Naive B cell (primary cell): ENCODE data around the gene APBA2. TPM values are rescaled to one million over a fixed set of nuclear protein-coding genes. Genes with fewer than 3 reads are reported as not detected.

ENCODE experiments used
- ATAC-seq, 2 donors: fragments of 150-1000 bp; cut with Tn5 transposase; 2 replicates each; pipeline ENCODE4 v1.10.0; 2021; ENCODE audit warnings: low read depth in 2 of 2, mild to moderate bottlenecking in 2 of 2, moderate library complexity in 2 of 2
- DNase-seq: peaks from one replicate; pipeline ENCODE4 v3.0.0; 2022
- H3K27ac Mint-ChIP-seq, 6 donors: one replicate each; pipeline ENCODE4 v1.8.0; 2020 to 2022; ENCODE audit warnings: mild to moderate bottlenecking in 6 of 6, mixed read lengths in 6 of 6, moderate library complexity in 5 of 6, inconsistent platforms in 2 of 6
- H3K27me3 Mint-ChIP-seq, 3 donors: one replicate each; pipeline ENCODE4 v1.8.0; 2021 to 2022; ENCODE audit warnings: mixed read lengths in 3 of 3, mild to moderate bottlenecking in 1 of 3
- H3K36me3 Mint-ChIP-seq, 2 donors: one replicate each; pipeline ENCODE4 v1.8.0; 2020 to 2022; ENCODE audit warnings: mixed read lengths in 2 of 2, inconsistent platforms in 1 of 2, mild to moderate bottlenecking in 1 of 2
- H3K4me1 Mint-ChIP-seq, 3 donors: one replicate each; pipeline ENCODE4 v1.8.0; 2020 to 2022; ENCODE audit warnings: mixed read lengths in 3 of 3, inconsistent platforms in 1 of 3, mild to moderate bottlenecking in 1 of 3, moderate library complexity in 1 of 3
- H3K4me3 Mint-ChIP-seq, 8 donors: one replicate each; pipeline ENCODE4 v1.8.0; 2020 to 2022; ENCODE audit warnings: mild to moderate bottlenecking in 8 of 8, mixed read lengths in 8 of 8, moderate library complexity in 8 of 8, inconsistent platforms in 2 of 8
- H3K9me3 Mint-ChIP-seq, 7 donors: one replicate each; pipeline ENCODE4 v1.8.0; 2020 to 2022; ENCODE audit warnings: mixed read lengths in 7 of 7, mild to moderate bottlenecking in 5 of 7, inconsistent platforms in 2 of 7, moderate library complexity in 1 of 7
- polyA plus RNA-seq, 6 donors: library from polyadenylated mRNA; unstranded; fragments of 300-500 nt; fragmentation: Illumina TruSeq; gene quantifications; one replicate each; pipeline ENCODE4 v1.2.3, GENCODE V29; 2021; ENCODE audit warnings: low read depth in 6 of 6

The APBA2 gene
- polyA plus RNA-seq, 6 donors from 2014 or later, result 0.30 to 0.36 TPM; not detected in 4

DNA sequence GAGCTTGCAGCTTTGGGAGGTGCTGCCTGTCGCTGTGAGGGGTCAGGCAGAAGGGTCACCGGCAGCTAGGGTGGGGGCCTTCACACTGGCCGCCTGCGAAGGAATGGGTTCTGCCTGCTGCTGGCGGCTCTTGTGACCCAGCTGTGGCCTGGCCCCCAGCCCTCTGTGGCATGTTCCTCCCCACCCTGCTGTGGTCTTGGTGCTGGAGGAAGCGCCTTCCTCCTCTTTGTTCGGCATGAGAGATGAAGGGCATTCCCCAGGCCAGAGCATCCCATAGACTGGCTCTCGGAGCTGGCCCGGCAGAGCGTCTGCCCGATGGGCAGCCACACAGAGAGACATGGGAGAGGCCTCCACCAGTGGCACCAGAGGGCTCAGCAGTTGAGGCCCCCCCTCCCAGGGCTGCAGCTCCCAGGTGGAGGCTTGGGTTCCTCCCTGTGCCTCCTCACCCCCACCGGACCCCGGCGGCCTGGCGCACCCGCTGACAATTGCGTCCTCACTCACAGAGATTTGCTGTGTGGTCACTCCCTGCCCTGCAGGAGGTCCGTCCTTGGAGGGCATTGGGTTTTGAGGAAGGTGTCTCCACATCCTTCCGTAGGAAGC lies 221.6 kb downstream of the APBA2 start:
- no peaks in the 10 kb centered on the region for H3K36me3 Mint-ChIP-seq
- no peaks in the 10 kb centered on the region for H3K9me3 Mint-ChIP-seq
- peaks cover 0 to 8% (median under 1%) of the 10 kb centered on the region in 3 donors for H3K27me3 Mint-ChIP-seq
- DNase-seq (no peak), ATAC-seq (no peak)
- H3K27ac Mint-ChIP-seq, result no peak overlapping the region
- H3K4me3 Mint-ChIP-seq, result peak overlapping the region in 1 of 8 donors; percentile 29
- no peaks in the 10 kb centered on the region for H3K4me1 Mint-ChIP-seq

DNA sequence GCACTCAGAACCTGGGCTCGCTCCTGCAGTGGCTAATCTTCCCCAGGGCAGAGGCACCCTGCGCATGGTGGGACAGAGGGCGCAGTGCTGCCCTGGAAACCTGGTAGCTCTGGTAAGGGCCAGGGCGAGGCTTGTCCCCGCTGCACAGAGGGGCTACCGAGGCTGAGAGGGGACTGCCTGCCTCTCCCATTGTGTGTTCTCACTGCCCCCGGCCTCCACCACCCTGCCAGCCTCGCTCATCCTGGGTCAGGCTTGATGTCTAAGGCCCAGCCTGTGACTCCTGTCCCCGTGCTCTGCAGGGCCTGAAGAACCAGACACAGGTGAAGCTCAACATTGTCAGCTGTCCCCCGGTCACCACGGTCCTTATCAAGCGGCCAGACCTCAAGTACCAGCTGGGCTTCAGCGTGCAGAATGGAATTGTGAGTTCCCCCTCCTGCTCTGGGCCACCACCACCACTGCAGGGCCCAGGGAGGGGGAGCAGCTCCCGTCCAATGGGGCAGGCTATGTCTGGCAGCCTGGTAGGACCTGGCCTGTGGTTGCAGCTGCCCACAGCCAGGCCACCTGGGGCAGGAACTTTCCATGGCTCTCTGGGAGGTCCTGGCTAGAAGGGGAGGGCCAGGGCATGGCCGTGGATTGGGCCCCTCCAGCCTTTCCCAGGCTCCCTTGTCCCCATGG lies 222.3 kb downstream of the APBA2 start:
- DNase-seq (no peak), ATAC-seq (no peak)
- Mint-ChIP-seq H3K4me1 (peaks cover 0 to under 1% (median 0%) of the 10 kb centered on the region in 3 donors), H3K36me3 (no peaks in the 10 kb centered on the region), H3K4me3 (no peak overlapping the region), H3K9me3 (no peaks in the 10 kb centered on the region), H3K27me3 (peaks cover 0 to 15% (median 8%) of the 10 kb centered on the region in 3 donors), H3K27ac (no peak overlapping the region)

DNA sequence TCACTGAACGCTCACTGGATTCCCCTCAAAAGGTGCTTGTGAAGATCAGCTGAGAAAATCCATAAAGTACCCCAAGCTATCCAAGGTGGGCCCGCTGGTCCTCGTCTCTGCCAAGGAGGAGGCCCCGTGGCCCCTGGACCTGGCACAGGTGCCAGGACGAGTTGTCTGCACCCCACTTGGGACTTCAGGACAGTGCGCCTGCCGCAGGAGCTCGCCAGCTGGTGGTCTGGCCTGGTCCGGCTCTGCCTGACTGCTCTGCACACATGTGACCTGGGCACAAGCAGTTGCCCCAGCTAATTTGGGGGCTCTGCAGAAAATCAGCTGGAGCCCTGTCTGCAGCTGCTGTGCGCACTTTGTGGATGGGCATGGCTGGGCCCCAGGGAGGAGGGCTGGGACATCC lies 224.0 kb downstream of the APBA2 start:
- Mint-ChIP-seq H3K4me1 (peaks cover 4 to 6% (median 4%) of the 10 kb centered on the region in 3 donors), H3K27ac (no peak overlapping the region), H3K36me3 (peaks cover 0 to 6% of the 10 kb centered on the region in 2 donors), H3K9me3 (no peaks in the 10 kb centered on the region), H3K4me3 (no peak overlapping the region), H3K27me3 (peaks cover 4 to 25% (median 24%) of the 10 kb centered on the region in 3 donors)
- DNase-seq (no peak), ATAC-seq (no peak)

DNA sequence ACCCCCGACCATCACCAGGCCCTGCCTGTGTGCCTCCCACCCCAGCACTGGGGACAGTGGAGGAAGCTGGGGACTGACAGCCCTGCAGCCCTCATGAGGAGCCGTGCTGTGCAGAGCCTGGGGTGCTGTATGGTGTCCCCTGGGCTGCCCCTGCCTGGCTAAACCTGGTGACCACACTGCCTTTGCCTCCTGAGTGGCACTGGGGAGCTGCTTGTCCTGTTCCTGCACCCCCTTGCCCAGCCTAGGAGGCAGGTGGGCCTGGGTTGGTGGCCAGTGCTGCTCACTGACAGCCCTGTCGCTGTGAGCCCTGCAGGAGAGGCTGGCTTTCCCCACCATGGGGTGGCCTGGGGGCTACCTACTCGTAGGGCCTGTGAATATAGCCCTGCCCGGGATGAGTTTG lies 224.4 kb downstream of the APBA2 start:
- Mint-ChIP-seq H3K9me3 (no peaks in the 10 kb centered on the region), H3K4me1 (peaks cover 6 to 8% (median 6%) of the 10 kb centered on the region in 3 donors)
- no peak for ATAC-seq

DNA sequence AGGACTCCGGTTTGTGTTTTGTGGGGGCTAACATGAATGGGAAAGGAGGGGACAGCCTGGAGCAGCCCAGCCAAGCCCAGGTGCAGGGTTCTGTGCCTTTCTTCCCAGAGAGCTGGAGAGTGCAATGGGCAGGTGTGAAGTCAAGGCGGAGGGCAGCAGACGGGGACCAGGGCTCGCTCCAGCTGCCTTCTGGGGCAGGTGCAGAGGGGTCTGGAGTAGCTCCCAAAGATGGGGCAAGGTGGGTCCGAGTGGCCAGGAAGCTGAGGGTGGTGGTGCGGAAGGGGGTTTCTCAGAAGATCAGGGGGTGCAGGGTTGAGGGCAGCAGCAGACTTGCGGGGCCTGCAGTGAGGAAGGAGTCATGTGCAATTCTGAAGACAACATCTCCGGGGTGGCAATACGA lies 225.0 kb downstream of the APBA2 start:
- Mint-ChIP-seq H3K4me1 (peaks cover 6 to 8% (median 6%) of the 10 kb centered on the region in 3 donors), H3K4me3 (no peak overlapping the region), H3K9me3 (no peaks in the 10 kb centered on the region), H3K27ac (no peak overlapping the region), H3K27me3 (peaks cover 4 to 35% (median 28%) of the 10 kb centered on the region in 3 donors), H3K36me3 (peaks cover 0 to 8% of the 10 kb centered on the region in 2 donors)
- ATAC-seq (no peak), DNase-seq (no peak)

More for the DNA sequence above, 224.4 kb downstream of the APBA2 start:
- no peak for DNase-seq
- peaks cover 0 to 8% of the 10 kb centered on the region in 2 donors for H3K36me3 Mint-ChIP-seq
- H3K27me3 Mint-ChIP-seq, result peaks cover 4 to 29% (median 28%) of the 10 kb centered on the region in 3 donors
- H3K4me3 Mint-ChIP-seq, result no peak overlapping the region
- no peak overlapping the region for H3K27ac Mint-ChIP-seq

DNA sequence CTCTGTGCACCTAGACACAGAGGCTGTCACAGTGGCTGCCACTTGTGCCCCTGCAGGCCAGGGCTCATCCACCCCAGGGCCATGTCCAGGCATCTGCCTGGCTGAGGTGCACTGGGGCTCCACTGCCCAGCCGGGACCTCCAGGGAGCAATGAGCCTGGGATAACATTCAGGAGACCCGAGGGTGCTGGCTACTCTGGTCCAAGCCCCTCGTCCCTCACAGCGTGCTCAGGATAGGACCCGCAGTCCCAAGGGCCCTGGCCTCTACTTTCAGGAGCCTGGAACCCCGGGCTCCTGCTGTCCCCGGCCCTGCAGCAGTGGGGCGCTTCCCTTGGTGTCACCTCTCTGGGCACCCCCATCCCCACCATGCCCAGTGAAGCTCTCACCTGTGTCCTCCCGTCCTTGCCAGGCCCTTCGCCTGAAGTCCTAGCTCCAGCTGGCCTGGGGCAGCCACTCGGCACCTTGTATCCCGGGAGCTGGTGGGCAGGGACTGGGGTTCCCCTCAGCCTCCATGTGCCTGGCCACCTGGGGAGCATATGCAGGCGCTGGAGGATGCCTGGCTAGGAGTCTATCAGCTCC lies 226.0 kb downstream of the APBA2 start:
- ATAC-seq, result no peak

DNA sequence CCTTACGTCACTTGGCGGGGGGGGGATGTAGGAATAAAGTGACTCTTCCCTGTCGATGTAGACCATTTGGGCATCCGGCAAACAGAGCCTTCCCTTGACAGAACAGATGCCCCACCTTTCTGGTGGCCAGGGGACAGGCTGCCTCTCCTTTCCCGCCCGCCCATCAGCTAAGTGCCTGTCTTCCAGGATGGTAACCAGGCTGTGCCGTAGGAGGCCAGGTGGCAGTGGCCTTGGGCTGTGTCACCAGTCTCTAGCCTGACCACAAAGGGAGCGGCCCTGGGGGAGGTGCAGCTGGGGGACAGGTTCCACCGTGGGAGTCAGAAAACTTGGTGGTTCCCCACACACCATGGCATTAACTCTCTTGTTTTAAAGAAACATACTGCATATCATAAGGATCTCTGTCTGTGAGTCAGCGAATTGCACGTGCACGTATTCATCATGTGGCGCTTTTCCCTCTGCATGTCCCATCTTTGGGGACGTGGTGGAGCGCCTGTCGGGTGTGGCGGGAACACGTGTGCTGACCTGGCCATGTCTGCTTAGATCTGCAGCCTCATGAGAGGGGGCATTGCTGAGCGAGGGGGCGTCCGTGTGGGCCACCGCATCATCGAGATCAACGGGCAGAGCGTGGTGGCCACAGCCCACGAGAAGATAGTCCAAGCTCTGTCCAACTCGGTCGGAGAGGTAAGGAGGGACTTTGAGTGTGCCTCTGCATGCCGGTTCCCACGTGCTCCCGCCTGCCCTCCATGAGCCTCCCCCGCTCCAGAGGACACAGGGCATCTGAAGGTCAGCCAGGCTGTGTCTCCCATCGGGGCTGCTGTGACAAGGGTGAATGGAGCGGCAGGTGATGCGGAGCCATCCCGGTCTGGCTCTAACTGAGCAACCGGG lies 227.8 kb downstream of the APBA2 start:
- no peaks in the 10 kb centered on the region for H3K9me3 Mint-ChIP-seq
- H3K36me3 Mint-ChIP-seq, result peaks cover 0 to 8% of the 10 kb centered on the region in 2 donors
- H3K27me3 Mint-ChIP-seq, result peaks cover 4 to 40% (median 28%) of the 10 kb centered on the region in 3 donors
- no peak for DNase-seq
- ATAC-seq, result no peak
- H3K27ac Mint-ChIP-seq, result no peak overlapping the region
- H3K4me1 Mint-ChIP-seq, result peaks cover 6 to 8% (median 6%) of the 10 kb centered on the region in 3 donors
- peak overlapping the region in 1 of 8 donors; percentile 11 for H3K4me3 Mint-ChIP-seq

More for the DNA sequence above, 226.0 kb downstream of the APBA2 start:
- no peaks in the 10 kb centered on the region for H3K9me3 Mint-ChIP-seq
- no peak for DNase-seq
- peaks cover 0 to 8% of the 10 kb centered on the region in 2 donors for H3K36me3 Mint-ChIP-seq
- peaks cover 6 to 8% (median 6%) of the 10 kb centered on the region in 3 donors for H3K4me1 Mint-ChIP-seq
- H3K27me3 Mint-ChIP-seq, result peaks cover 4 to 40% (median 28%) of the 10 kb centered on the region in 3 donors
- H3K4me3 Mint-ChIP-seq, result no peak overlapping the region
- no peak overlapping the region for H3K27ac Mint-ChIP-seq

DNA sequence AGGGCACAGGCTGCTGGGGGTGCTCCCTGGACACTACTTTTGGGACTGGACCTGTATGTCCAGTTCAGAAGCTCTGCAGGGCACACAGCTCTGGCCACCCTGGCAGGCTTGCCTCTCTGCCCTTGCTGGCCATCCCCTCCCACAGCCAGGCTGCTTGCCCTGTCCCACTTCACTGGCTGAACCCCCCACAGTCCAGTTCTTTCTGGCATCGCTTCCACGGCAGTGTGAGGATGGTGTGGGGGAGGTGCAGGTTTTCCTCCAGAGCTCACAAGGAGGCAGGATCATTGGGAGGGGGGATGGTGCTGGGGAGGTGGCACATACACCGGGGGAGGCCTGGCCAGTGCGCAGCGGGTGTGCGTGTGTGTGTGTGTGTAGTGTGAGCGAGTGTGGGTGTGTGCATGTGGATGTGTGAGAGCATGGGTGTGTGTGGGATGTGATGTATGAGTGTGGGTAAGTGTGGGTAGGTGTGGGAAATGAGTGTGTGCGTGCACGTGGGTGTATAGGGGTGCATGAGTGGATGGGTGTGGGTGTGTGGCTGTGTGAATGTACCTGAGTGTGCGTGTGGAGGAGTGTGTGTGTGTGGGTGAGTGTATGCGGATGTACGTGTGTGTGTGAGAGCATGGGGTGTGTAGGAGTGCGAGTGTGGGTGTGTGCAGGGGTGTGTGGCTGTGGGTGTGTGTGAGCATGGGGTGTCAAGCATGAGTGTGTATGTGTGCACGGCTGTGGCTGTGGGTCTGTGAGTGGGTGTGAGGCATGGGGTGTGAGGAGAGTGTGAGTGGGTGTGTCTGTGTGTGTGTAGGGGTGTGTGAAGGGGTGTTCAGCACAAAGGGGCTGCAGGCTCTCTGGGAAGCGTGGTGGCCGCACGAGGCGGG lies 228.7 kb downstream of the APBA2 start:
- peak overlapping the region in 1 of 8 donors; percentile 19 for H3K4me3 Mint-ChIP-seq
- no peak for ATAC-seq
- peaks cover 4 to 40% (median 28%) of the 10 kb centered on the region in 3 donors for H3K27me3 Mint-ChIP-seq
- H3K9me3 Mint-ChIP-seq, result no peaks in the 10 kb centered on the region
- peaks cover 6 to 8% (median 6%) of the 10 kb centered on the region in 3 donors for H3K4me1 Mint-ChIP-seq
- no peak for DNase-seq
- peak overlapping the region in 3 of 6 donors; percentile 22 to 72 (median 51) for H3K27ac Mint-ChIP-seq
- H3K36me3 Mint-ChIP-seq, result peaks cover 0 to 8% of the 10 kb centered on the region in 2 donors

DNA sequence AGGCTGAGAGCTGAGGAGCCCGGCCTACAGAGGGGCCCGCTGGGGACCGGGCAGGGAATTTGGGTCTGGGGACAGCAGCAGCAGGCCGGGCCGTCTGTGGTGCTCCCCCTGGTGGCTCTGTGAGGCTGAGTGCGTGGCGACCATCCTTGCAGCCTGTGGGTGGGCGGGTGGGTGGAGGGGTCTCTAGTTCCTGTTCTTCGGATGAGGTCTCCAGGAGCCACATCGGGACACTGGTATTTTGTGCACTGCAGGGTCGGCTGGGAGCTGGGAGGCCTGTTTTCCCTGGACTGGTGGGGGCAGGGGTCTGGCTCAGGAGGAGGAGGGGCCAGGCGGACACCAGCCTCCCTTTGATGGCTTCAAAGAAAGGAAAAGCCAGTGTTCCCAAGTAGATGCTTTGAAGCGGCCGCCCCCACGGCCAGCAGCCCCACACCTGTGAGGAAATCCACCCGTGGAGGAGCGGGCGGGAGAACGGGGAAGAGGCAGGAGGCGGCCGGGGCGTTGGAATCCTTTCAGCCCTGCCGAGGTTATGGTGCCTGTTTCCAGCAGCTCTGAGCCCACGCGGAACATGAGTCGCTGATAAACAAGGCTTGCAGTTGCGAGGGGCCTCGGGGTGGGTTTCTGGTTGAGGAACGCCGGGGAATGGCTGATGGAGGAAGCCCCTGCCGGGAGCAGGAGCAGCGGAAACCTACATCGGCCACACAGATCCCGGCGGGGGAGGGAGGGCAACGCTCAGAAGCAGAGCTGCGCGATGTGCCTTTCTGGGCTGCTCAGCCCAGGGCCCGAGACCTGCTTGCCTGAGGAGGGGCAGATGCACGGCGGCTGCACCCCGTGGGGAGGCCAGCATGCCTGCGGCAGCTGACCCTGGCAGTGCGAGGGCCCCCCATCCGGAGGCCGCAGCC lies 229.6 kb downstream of the APBA2 start:
- peaks cover 4 to 40% (median 28%) of the 10 kb centered on the region in 3 donors for H3K27me3 Mint-ChIP-seq
- peak overlapping the region in 4 of 8 donors; percentile 15 to 47 (median 26) for H3K4me3 Mint-ChIP-seq
- H3K9me3 Mint-ChIP-seq, result no peaks in the 10 kb centered on the region
- peaks cover 6 to 8% (median 6%) of the 10 kb centered on the region in 3 donors for H3K4me1 Mint-ChIP-seq
- no peak overlapping the region for H3K27ac Mint-ChIP-seq
- H3K36me3 Mint-ChIP-seq, result peaks cover 0 to 8% of the 10 kb centered on the region in 2 donors
- DNase-seq (no peak), ATAC-seq (no peak)

DNA sequence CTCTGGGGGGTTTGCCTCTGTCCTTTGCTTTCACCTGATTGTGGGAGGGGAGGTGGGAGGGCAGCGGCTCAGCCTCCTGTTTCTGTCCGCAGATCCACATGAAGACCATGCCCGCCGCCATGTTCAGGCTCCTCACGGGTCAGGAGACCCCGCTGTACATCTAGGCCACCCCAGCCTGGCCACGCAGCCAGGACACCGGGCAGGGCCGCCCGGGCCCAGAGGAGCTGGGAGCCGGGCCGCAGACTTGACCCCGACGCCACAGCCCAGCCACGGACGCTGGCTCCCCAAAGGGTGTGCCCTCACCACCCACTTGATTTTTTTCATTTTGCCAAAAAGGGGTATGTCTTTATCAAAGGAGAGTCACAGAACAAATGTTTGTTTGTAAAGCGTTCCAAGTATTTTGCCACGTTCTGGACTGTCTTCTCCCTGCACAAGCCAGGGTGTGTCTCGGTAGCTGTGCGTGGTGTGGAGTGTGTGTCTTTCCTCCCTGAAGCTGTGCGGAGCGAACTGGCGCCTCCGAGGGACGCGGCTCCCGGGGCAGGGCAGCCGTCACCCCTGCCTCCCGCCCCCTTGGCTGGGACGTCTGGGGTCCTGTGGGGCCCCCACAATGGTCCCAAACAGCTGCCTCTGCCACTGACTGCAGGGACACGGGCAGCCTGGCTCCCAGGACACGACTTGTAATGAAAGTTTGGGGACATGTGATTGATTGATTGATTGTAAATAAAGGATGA lies 231.4 kb downstream of the APBA2 start:
- DNase-seq (no peak), ATAC-seq (no peak)
- peaks cover 6 to 8% (median 6%) of the 10 kb centered on the region in 3 donors for H3K4me1 Mint-ChIP-seq
- H3K27me3 Mint-ChIP-seq, result peaks cover 4 to 36% (median 28%) of the 10 kb centered on the region in 3 donors
- H3K4me3 Mint-ChIP-seq, result no peak overlapping the region
- no peaks in the 10 kb centered on the region for H3K9me3 Mint-ChIP-seq
- H3K36me3 Mint-ChIP-seq, result peaks cover 0 to 8% of the 10 kb centered on the region in 2 donors
- H3K27ac Mint-ChIP-seq, result no peak overlapping the region

DNA sequence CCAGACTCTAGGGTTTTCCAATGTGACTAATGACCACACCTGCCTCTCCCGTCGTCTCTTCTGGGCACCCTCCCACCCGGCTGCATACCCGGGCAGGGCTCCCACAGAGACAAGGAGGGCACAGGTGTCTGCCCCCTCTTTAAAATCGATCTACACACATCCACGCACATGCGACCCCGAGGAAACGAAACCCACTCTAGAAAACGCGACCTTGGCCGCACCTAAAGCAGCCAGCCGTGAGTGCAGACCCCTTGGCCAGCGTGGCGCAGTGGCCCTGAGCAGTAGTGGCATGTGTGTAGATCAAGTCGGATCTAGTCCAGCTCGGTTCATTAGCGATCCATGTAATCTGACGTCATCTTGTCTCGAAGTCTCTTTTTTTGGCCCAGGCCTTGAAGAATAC lies 232.0 kb downstream of the APBA2 start:
- ATAC-seq (no peak), DNase-seq (no peak)
- H3K9me3 Mint-ChIP-seq, result no peaks in the 10 kb centered on the region
- peaks cover 0 to 8% of the 10 kb centered on the region in 2 donors for H3K36me3 Mint-ChIP-seq
- H3K27ac Mint-ChIP-seq, result no peak overlapping the region
- H3K4me3 Mint-ChIP-seq, result no peak overlapping the region
- H3K27me3 Mint-ChIP-seq, result peaks cover 4 to 33% (median 23%) of the 10 kb centered on the region in 3 donors
- peaks cover 6 to 8% (median 6%) of the 10 kb centered on the region in 3 donors for H3K4me1 Mint-ChIP-seq
